Astrocyte (in vitro differentiated cells and primary cell): ENCODE results near the gene ZNF254. TPM values are rescaled to one million over a fixed set of nuclear protein-coding genes. Genes with fewer than 3 reads are reported as not detected.

ENCODE experiments used
- DNase-seq: peaks from one replicate; pipeline ENCODE4 v3.0.0-alpha.2; 2010; ENCODE audit warnings: low read depth
- FAIRE-seq: peaks from 2 replicates; lab custom pipeline; 2011; peaks lifted over from hg19 to GRCh38; lab: Jason Lieb, UNC
- H2AFZ ChIP-seq: 2 replicates; pipeline ENCODE4 v1.6.0; 2012; ENCODE audit warnings: low read depth, low read length, inconsistent platforms
- H3K27ac ChIP-seq: 2 replicates; pipeline ENCODE4 v1.5.1; 2011; ENCODE audit warnings: low read depth, low read length, inconsistent platforms
- H3K27me3 ChIP-seq: 2 replicates; pipeline ENCODE4 v1.6.0; 2011; ENCODE audit warnings: low read length, inconsistent platforms; ENCODE audit not compliant: insufficient read depth
- H3K36me3 ChIP-seq: 2 replicates; pipeline ENCODE4 v1.5.1; 2011; ENCODE audit warnings: low read length, inconsistent platforms; ENCODE audit not compliant: insufficient read depth
- H3K4me1 ChIP-seq: 2 replicates; pipeline ENCODE4 v1.5.1; 2011; ENCODE audit warnings: low read length, inconsistent platforms; ENCODE audit not compliant: insufficient read depth
- H3K4me2 ChIP-seq: 2 replicates; pipeline ENCODE4 v1.6.0; 2012; ENCODE audit warnings: low read length, inconsistent platforms
- H3K4me3 ChIP-seq: 2 replicates; pipeline ENCODE4 v1.5.1; 2011; ENCODE audit warnings: low read depth, mild to moderate bottlenecking, low read length, inconsistent platforms; ENCODE audit not compliant: insufficient read depth
- H3K79me2 ChIP-seq: 2 replicates; pipeline ENCODE4 v1.6.0; 2012; ENCODE audit warnings: mild to moderate bottlenecking, low read length, inconsistent platforms; ENCODE audit not compliant: insufficient read depth
- H3K9ac ChIP-seq: 2 replicates; pipeline ENCODE4 v1.6.0; 2012; ENCODE audit warnings: mild to moderate bottlenecking, low read length, inconsistent platforms
- H3K9me3 ChIP-seq: 2 replicates; pipeline ENCODE4 v1.5.1; 2012; ENCODE audit warnings: low read depth, mild to moderate bottlenecking, low read length, inconsistent platforms; ENCODE audit not compliant: insufficient read depth
- H4K20me1 ChIP-seq: 2 replicates; pipeline ENCODE4 v1.6.0; 2012; ENCODE audit warnings: low read length, inconsistent platforms; ENCODE audit not compliant: insufficient read depth
- H3K27ac Mint-ChIP-seq: one replicate; pipeline ENCODE4 v1.8.0; 2021; ENCODE audit warnings: mild to moderate bottlenecking, mixed read lengths; ENCODE audit not compliant: unreplicated experiment
- H3K27me3 Mint-ChIP-seq: one replicate; pipeline ENCODE4 v1.8.0; 2021; ENCODE audit warnings: low read depth, mixed read lengths; ENCODE audit not compliant: unreplicated experiment
- H3K36me3 Mint-ChIP-seq: one replicate; pipeline ENCODE4 v1.8.0; 2021; ENCODE audit warnings: low read depth, mixed read lengths; ENCODE audit not compliant: unreplicated experiment
- H3K4me1 Mint-ChIP-seq: one replicate; pipeline ENCODE4 v1.8.0; 2021; ENCODE audit warnings: low read depth, mixed read lengths; ENCODE audit not compliant: unreplicated experiment
- H3K4me3 Mint-ChIP-seq: one replicate; pipeline ENCODE4 v1.8.0; 2021; ENCODE audit warnings: mild to moderate bottlenecking, moderate library complexity, mixed read lengths; ENCODE audit not compliant: unreplicated experiment
- H3K9me3 Mint-ChIP-seq: one replicate; pipeline ENCODE4 v1.8.0; 2021; ENCODE audit warnings: mild to moderate bottlenecking, mixed read lengths; ENCODE audit not compliant: unreplicated experiment
- CTCF ChIP-seq: IDR thresholded peaks from 2 replicates; pipeline ENCODE4 v1.5.1; 2011; ENCODE audit warnings: low read depth, mild to moderate bottlenecking, inconsistent platforms, low read length, moderate library complexity; ENCODE audit not compliant: insufficient read depth
- EZH2 ChIP-seq: IDR thresholded peaks from 2 replicates; pipeline ENCODE4 v1.6.1; 2012; ENCODE audit warnings: mild to moderate bottlenecking, low read length, inconsistent platforms; ENCODE audit not compliant: insufficient read depth
- total RNA-seq: library from RNA; stranded (reverse); gene quantifications from 2 replicates; pipeline ENCODE4 v1.2.1, GENCODE V29; 2021

Gene ZNF254
- total RNA-seq, 1 donor from 2014 or later = 20.4 TPM

GRCh38 chr19:24054044-24054935 lies 32.7 kb upstream of the ZNF254 start:
- H4K20me1 ChIP-seq = peaks cover 37% of the 10 kb centered on the region
- peak overlapping the region; percentile 12 for H3K9ac ChIP-seq
- FAIRE-seq (no peak), DNase-seq (peak; percentile 88)
- no peaks in the 10 kb centered on the region for H3K27me3 ChIP-seq
- H3K4me3 ChIP-seq = no peak overlapping the region
- H3K4me1 ChIP-seq = peaks cover 17% of the 10 kb centered on the region
- Mint-ChIP-seq H3K4me3 (no peak overlapping the region), H3K4me1 (peaks cover 8% of the 10 kb centered on the region), H3K9me3 (no peaks in the 10 kb centered on the region), H3K36me3 (peaks cover 34% of the 10 kb centered on the region), H3K27me3 (no peaks in the 10 kb centered on the region), H3K27ac (no peak overlapping the region)
- no peaks in the 10 kb centered on the region for H3K9me3 ChIP-seq
- H3K36me3 ChIP-seq = peaks cover 44% of the 10 kb centered on the region
- H3K79me2 ChIP-seq = peaks cover 2% of the 10 kb centered on the region
- TF ChIP-seq EZH2 (no peak), CTCF (no peak)
- no peak overlapping the region for H2AFZ ChIP-seq
- peak overlapping the region; percentile 58 for H3K4me2 ChIP-seq
- peak overlapping the region; percentile 51 for H3K27ac ChIP-seq

- no peak overlapping the region for H3K27ac Mint-ChIP-seq
- no peaks in the 10 kb centered on the region for H3K27me3 ChIP-seq
- no peaks in the 10 kb centered on the region for H3K9me3 Mint-ChIP-seq
- no peaks in the 10 kb centered on the region for H3K27me3 Mint-ChIP-seq
- peaks cover 35% of the 10 kb centered on the region for H3K36me3 ChIP-seq
- no peak overlapping the region for H2AFZ ChIP-seq
- H3K4me3 Mint-ChIP-seq = no peak overlapping the region
- H3K79me2 ChIP-seq = peaks cover 2% of the 10 kb centered on the region
- FAIRE-seq = no peak
- no peaks in the 10 kb centered on the region for H3K9me3 ChIP-seq
- peaks cover 8% of the 10 kb centered on the region for H3K4me1 Mint-ChIP-seq
- H4K20me1 ChIP-seq = peaks cover 33% of the 10 kb centered on the region
- no peak overlapping the region for H3K9ac ChIP-seq
- no peak for DNase-seq
- H3K4me2 ChIP-seq = no peak overlapping the region
- H3K4me1 ChIP-seq = peaks cover 17% of the 10 kb centered on the region
- TF ChIP-seq CTCF (no peak), EZH2 (no peak)
- H3K36me3 Mint-ChIP-seq = peaks cover 32% of the 10 kb centered on the region
- no peak overlapping the region for H3K27ac ChIP-seq
- no peak overlapping the region for H3K4me3 ChIP-seq
Measured at GRCh38 chr19:24055548-24055947, 31.4 kb upstream of the ZNF254 start.

- Histone ChIP-seq H3K36me3 (peaks cover 30% of the 10 kb centered on the region), H3K4me1 (peaks cover 17% of the 10 kb centered on the region), H4K20me1 (peaks cover 24% of the 10 kb centered on the region), H3K79me2 (peaks cover 2% of the 10 kb centered on the region), H3K27me3 (no peaks in the 10 kb centered on the region), H3K9me3 (no peaks in the 10 kb centered on the region), H3K9ac (no peak overlapping the region), H3K4me3 (no peak overlapping the region), H3K27ac (no peak overlapping the region), H2AFZ (no peak overlapping the region), H3K4me2 (no peak overlapping the region)
- H3K9me3 Mint-ChIP-seq = no peaks in the 10 kb centered on the region
- no peak overlapping the region for H3K4me3 Mint-ChIP-seq
- FAIRE-seq (no peak), DNase-seq (no peak)
- H3K27me3 Mint-ChIP-seq = no peaks in the 10 kb centered on the region
- TF ChIP-seq CTCF = no peak
- TF ChIP-seq EZH2 = no peak
- peaks cover 8% of the 10 kb centered on the region for H3K4me1 Mint-ChIP-seq
- H3K27ac Mint-ChIP-seq = no peak overlapping the region
- peaks cover 30% of the 10 kb centered on the region for H3K36me3 Mint-ChIP-seq
Measured at GRCh38 chr19:24057144-24057543, 29.8 kb upstream of the ZNF254 start.
